Measurements from ENCODE around the gene TWSG1.
"Not testable (repeated sequence)": the region's sequence is repeated elsewhere in the genome, so short reads cannot be mapped to it uniquely, and the experiment has no call there.

The TWSG1 gene

DNA sequence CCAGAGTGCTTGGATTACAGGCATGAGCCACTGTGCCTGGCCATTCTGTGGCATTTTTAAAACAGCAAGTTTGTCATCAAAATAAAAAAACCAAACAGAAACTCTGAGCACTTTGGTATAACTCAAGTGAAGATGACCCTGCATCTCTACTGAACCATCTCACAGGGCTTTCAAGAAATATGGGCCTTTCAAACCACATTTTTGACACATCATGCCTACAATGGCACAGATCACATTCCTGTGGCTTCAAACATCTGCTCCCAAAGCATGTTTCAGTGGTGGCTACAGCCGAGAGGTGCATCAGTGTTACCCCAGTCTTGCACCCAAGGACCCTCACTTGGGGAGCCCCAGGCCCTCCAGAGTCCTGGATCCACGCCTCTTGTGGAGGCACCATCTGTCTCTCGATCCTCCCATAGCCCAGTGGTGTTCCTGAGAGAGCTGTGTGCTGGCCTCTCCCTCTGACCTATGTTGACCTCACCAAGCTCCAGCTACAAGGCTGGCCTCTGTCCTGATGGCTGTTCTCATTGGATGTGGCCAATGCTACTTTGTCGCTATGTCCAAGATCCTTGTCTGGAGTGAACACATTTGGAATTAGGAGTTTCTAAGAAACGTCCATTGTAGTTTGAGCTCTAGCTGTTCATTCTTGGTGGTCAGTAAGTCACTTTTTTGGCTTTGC, 85.5 kb downstream of the TWSG1 start:
- Histone ChIP-seq H3K36me3 (ENCODE audit: control insufficient read depth, insufficient read depth, low read length) (no peaks in the 10 kb centered on the region), H3K9me3 (ENCODE audit: control insufficient read depth, low read length) (no peaks in the 10 kb centered on the region), H2AFZ (peak overlapping the region; percentile 11), H3K27me3 (ENCODE audit: control insufficient read depth, insufficient read depth, low read length) (no peaks in the 10 kb centered on the region), H3K27ac (no peak overlapping the region), H3K4me1 (peaks cover 13% of the 10 kb centered on the region), H3K79me2 (no peaks in the 10 kb centered on the region), H3K4me3 (ENCODE audit: low read depth, low read length) (no peak overlapping the region), H3K9ac (no peak overlapping the region), H3K4me2 (ENCODE audit: low read length) (no peak overlapping the region)
- TF ChIP-seq, protein P1, sequence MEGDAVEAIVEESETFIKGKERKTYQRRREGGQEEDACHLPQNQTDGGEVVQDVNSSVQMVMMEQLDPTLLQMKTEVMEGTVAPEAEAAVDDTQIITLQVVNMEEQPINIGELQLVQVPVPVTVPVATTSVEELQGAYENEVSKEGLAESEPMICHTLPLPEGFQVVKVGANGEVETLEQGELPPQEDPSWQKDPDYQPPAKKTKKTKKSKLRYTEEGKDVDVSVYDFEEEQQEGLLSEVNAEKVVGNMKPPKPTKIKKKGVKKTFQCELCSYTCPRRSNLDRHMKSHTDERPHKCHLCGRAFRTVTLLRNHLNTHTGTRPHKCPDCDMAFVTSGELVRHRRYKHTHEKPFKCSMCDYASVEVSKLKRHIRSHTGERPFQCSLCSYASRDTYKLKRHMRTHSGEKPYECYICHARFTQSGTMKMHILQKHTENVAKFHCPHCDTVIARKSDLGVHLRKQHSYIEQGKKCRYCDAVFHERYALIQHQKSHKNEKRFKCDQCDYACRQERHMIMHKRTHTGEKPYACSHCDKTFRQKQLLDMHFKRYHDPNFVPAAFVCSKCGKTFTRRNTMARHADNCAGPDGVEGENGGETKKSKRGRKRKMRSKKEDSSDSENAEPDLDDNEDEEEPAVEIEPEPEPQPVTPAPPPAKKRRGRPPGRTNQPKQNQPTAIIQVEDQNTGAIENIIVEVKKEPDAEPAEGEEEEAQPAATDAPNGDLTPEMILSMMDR (IDR thresholded peaks at IDR 0.05): no peak

DNA sequence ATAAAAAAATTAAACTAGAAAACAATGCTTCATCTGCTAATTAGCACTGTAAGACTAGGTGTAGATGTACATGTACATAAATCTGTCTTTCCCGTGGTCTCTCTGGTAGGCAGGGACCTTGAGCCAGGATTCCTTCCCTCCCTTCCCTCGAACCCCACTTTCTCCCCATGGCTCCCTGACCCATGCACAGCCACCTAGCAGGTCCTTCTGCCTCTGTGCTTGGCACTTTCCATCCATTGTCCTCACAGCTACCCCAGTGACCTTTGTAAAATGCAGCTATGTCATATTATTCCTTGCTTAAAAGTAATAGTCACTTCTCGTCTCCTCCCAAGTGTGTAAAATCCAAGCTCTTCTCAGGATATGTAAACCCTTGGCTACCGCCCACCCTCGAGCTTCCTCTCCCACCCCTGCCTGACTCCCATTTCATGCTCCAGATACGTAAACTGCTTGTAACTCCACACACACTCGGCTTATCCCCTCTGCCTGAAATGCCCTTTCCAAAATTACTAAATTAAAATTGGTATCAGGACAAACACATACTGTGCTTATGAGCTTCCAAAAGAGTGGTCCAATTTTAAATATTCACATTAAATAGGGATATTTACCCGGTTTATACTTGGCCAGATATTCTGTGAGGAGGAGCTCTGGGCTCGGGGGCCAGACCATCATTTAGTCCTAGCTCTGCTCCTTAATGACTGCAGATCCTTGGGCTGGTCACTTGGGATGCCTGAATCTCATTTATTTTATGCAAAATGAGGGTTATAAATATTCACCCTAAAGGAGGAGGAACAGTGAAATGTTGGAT, 86.7 kb downstream of the TWSG1 start:
- Histone ChIP-seq H3K9ac (no peak overlapping the region), H3K27me3 (ENCODE audit: control insufficient read depth, insufficient read depth, low read length) (no peaks in the 10 kb centered on the region), H3K36me3 (ENCODE audit: control insufficient read depth, insufficient read depth, low read length) (no peaks in the 10 kb centered on the region), H3K9me3 (ENCODE audit: control insufficient read depth, low read length) (no peaks in the 10 kb centered on the region), H3K4me3 (ENCODE audit: low read depth, low read length) (no peak overlapping the region), H3K4me2 (ENCODE audit: low read length) (no peak overlapping the region), H3K79me2 (no peaks in the 10 kb centered on the region), H2AFZ (no peak overlapping the region), H3K27ac (no peak overlapping the region), H3K4me1 (peaks cover 13% of the 10 kb centered on the region)
- TF ChIP-seq, protein P1 (IDR thresholded peaks at IDR 0.05): no peak

DNA sequence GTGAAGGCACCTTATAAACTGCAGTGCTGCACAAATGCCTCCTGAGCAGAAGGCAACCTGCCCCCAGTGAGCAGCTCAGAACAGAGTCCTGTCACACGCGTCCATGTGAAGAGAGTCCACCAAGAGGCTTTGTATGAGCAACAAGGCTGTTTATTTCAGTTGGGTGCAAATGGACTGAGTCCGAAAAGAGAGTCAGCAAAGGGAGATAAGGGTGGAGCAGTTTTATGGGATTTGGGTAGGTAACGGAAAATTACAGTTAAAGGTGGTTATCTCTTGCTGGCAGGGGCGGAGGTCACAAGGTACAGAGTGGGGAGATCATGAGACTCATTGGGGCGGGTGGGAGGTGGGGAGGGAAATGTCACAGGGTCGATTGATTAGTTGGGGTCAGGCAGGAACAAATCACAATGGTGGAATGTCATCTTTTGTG, 87.3 kb downstream of the TWSG1 start:
- Histone ChIP-seq H3K9me3 (ENCODE audit: control insufficient read depth, low read length) (no peaks in the 10 kb centered on the region), H3K27me3 (ENCODE audit: control insufficient read depth, insufficient read depth, low read length) (no peaks in the 10 kb centered on the region), H3K36me3 (ENCODE audit: control insufficient read depth, insufficient read depth, low read length) (no peaks in the 10 kb centered on the region), H3K4me1 (peaks cover 13% of the 10 kb centered on the region), H3K27ac (no peak overlapping the region), H2AFZ (no peak overlapping the region), H3K4me2 (ENCODE audit: low read length) (no peak overlapping the region), H3K79me2 (no peaks in the 10 kb centered on the region), H3K4me3 (ENCODE audit: low read depth, low read length) (no peak overlapping the region), H3K9ac (no peak overlapping the region)
- TF ChIP-seq, protein P1 (IDR thresholded peaks at IDR 0.05): no peak

DNA sequence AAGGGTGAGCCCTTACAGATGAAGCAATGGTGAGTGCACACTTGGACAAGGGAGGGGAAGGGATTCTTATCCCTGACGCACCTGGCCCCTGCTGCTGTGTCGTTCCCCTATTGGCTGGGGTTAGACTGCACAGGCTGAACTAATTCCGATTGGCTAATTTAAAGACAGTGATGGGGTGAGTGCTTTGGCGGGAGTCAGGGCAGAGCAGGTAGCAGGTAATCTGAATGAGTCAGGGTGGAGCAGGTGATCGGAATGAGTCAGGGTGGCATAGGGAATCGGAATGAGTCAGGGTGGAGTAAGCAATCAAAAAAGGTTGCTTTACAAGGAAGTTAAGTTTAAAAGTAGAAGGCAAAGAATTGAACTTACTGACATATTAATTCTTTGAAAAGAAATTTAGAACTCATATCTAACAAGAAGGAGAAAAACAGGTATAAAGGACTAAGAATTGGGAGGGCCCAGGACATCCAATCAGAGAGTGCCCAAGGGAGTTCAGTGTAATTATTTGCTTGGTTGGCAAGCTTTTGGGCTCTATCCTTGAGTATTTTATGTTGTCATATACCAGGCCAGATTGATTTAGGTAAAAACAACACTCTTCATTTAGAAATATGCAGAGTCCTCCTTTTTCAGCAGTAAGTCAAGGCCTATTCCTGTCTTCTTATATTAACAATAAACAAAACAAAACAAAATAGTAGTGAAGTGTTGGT, 88.4 kb downstream of the TWSG1 start:
- no peaks in the 10 kb centered on the region for H3K9me3 ChIP-seq (ENCODE audit: control insufficient read depth, low read length)
- peaks cover 14% of the 10 kb centered on the region for H3K4me1 ChIP-seq
- H3K27ac ChIP-seq: no peak overlapping the region
- H2AFZ ChIP-seq: no peak overlapping the region
- H3K9ac ChIP-seq: no peak overlapping the region
- H3K79me2 ChIP-seq: no peaks in the 10 kb centered on the region
- H3K4me2 ChIP-seq (ENCODE audit: low read length): no peak overlapping the region
- no peaks in the 10 kb centered on the region for H3K36me3 ChIP-seq (ENCODE audit: control insufficient read depth, insufficient read depth, low read length)
- no peaks in the 10 kb centered on the region for H3K27me3 ChIP-seq (ENCODE audit: control insufficient read depth, insufficient read depth, low read length)
- TF ChIP-seq, protein P1 (IDR thresholded peaks at IDR 0.05): no peak
- no peak overlapping the region for H3K4me3 ChIP-seq (ENCODE audit: low read depth, low read length)

DNA sequence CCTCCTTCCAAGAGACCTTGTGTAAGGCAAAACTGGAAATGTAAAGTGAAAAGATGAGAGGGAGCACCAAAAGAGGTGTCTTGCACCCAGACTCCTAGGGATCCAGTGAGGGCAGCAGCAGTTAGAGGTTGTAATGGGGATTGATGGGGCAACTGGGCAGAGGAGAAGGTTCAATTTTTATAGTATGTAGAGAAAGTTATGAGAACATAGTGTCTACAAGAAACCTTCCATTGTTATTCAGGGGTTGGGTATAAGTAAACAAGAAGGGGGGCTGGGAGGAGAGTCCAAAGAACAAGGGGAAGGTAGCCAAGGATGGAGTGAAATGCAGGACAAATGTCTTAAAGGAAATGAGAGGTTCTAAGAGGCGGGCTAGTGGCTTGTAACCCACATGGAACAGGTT, 89.1 kb downstream of the TWSG1 start:
- H2AFZ ChIP-seq; H3K9me3 ChIP-seq (ENCODE audit: control insufficient read depth, low read length); H3K27me3 ChIP-seq (ENCODE audit: control insufficient read depth, insufficient read depth, low read length); H3K27ac ChIP-seq; H3K4me2 ChIP-seq (ENCODE audit: low read length); H3K9ac ChIP-seq; H3K4me3 ChIP-seq (ENCODE audit: low read depth, low read length); H3K36me3 ChIP-seq (ENCODE audit: control insufficient read depth, insufficient read depth, low read length); H3K79me2 ChIP-seq: not testable (repeated sequence)
- H3K4me1 ChIP-seq: peaks cover 12% of the 10 kb centered on the region

DNA sequence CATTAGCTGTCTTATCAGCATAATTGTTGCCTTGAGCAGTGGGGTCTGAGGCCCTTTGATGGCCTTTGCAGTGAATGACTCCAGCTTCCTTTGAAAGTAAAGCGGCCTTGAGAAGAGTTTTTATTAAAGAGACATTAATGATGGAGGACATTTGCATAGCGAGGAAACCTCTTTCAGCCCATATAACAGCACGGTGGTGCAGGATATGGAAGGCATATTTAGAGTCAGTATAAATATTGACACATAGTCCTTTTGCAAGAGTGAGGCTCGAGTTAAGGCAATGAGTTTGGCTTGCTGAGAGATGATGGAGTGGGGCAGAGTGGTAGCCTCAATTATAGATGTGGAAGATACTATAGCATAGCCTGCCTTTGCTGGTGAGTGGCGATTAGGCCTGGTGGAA, 89.7 kb downstream of the TWSG1 start:
- H3K27ac ChIP-seq; H3K9ac ChIP-seq; H3K36me3 ChIP-seq (ENCODE audit: control insufficient read depth, insufficient read depth, low read length); H3K4me2 ChIP-seq (ENCODE audit: low read length); H3K27me3 ChIP-seq (ENCODE audit: control insufficient read depth, insufficient read depth, low read length); H3K9me3 ChIP-seq (ENCODE audit: control insufficient read depth, low read length); H2AFZ ChIP-seq; H3K4me3 ChIP-seq (ENCODE audit: low read depth, low read length); H3K79me2 ChIP-seq: not testable (repeated sequence)
- peaks cover 17% of the 10 kb centered on the region for H3K4me1 ChIP-seq
